Fibroblast of lung (primary cell): ENCODE measurements around the gene SLC25A41. TPM values are rescaled to one million over a fixed set of nuclear protein-coding genes. Genes with fewer than 3 reads are reported as not detected.

Experiments used
- DNase-seq, 2 donors: peaks; one replicate each; pipeline versions ENCODE4 v3.0.0 to v3.0.0-alpha.2; 2010; ENCODE audit warnings: low read depth in 2 of 2
- H2AFZ ChIP-seq: 2 replicates; pipeline ENCODE4 v1.5.1; 2012; ENCODE audit warnings: low read length, control low read depth, inconsistent platforms
- H3K27ac ChIP-seq: 2 replicates; pipeline ENCODE4 v1.5.1; 2011; ENCODE audit warnings: low read length, control low read depth; ENCODE audit not compliant: insufficient read depth
- H3K27me3 ChIP-seq: 2 replicates; pipeline ENCODE4 v1.5.1; 2011; ENCODE audit warnings: mild to moderate bottlenecking, low read length; ENCODE audit not compliant: control insufficient read depth, insufficient read depth
- H3K36me3 ChIP-seq: 2 replicates; pipeline ENCODE4 v1.5.1; 2011; ENCODE audit warnings: low read length; ENCODE audit not compliant: control insufficient read depth, insufficient read depth
- H3K4me1 ChIP-seq: 2 replicates; pipeline ENCODE4 v1.5.1; 2011; ENCODE audit warnings: low read length; ENCODE audit not compliant: control insufficient read depth, insufficient read depth; ENCODE audit errors: extremely low read depth
- H3K4me2 ChIP-seq: 2 replicates; pipeline ENCODE4 v1.5.1; 2011; ENCODE audit warnings: low read length, control low read depth; ENCODE audit not compliant: insufficient read depth; ENCODE audit errors: extremely low read depth
- H3K4me3 ChIP-seq, 4 experiments: fragments of 200-600 bp in 1 of 4; sonication (generic) in 1 of 4; replicated peaks in 1 of 4; 2 replicates each; pipeline ENCODE4 v1.5.1; 2011 to 2016; ENCODE audit warnings: low read length in 4 of 4, low read depth in 3 of 4, mild to moderate bottlenecking in 3 of 4, control low read depth in 2 of 4, inconsistent platforms in 1 of 4, mixed read lengths in 1 of 4; ENCODE audit not compliant: insufficient read depth in 1 of 4; ENCODE audit errors: control extremely low read depth in 1 of 4
- H3K79me2 ChIP-seq: 2 replicates; pipeline ENCODE4 v1.5.1; 2012; ENCODE audit warnings: mild to moderate bottlenecking, low read length, inconsistent platforms; ENCODE audit not compliant: control insufficient read depth, insufficient read depth
- H3K9ac ChIP-seq: 2 replicates; pipeline ENCODE4 v1.5.1; 2011; ENCODE audit warnings: mild to moderate bottlenecking, low read length, control low read depth; ENCODE audit not compliant: insufficient read depth
- H3K9me3 ChIP-seq: 2 replicates; pipeline ENCODE4 v1.5.1; 2012; ENCODE audit warnings: low read depth, low read length; ENCODE audit not compliant: control insufficient read depth, insufficient read depth
- H4K20me1 ChIP-seq: 2 replicates; pipeline ENCODE4 v1.5.1; 2011; ENCODE audit warnings: low read length; ENCODE audit not compliant: control insufficient read depth, insufficient read depth; ENCODE audit errors: extremely low read depth
- EZH2 ChIP-seq: IDR thresholded peaks from 2 replicates; pipeline ENCODE4 v1.5.1; 2012; ENCODE audit warnings: low read length, control low read depth, mild to moderate bottlenecking; ENCODE audit errors: missing control alignments
- polyA plus RNA-seq, 2 donors: library from polyadenylated mRNA; depleted of rRNA in 1 of 2; stranded (reverse) in 1 of 2; unstranded in 1 of 2; fragments of >200 nt; gene quantifications; 2 replicates each; pipeline ENCODE4 v1.2.1, GENCODE V29; 2011 to 2012; ENCODE audit warnings: missing spikeins in 1 of 2
- total RNA-seq: library from RNA; depleted of rRNA; stranded (reverse); fragments of >200 nt; gene quantifications from 2 replicates; pipeline ENCODE4 v1.2.1, GENCODE V29; 2014
- TF ChIP-seq, protein P1 (sequence below), 2 donors: IDR thresholded peaks in 1 of 2; conservative IDR thresholded peaks in 1 of 2; 1 replicate in 1 of 2; 2 replicates in 1 of 2; pipeline ENCODE4 v1.5.1; 2011 to 2012; ENCODE audit warnings: low read length in 2 of 2, control low read depth in 1 of 2, inconsistent platforms in 1 of 2, low read depth in 1 of 2, mild to moderate bottlenecking in 1 of 2

Gene SLC25A41
- total and polyA plus RNA-seq, 2 donors (not counting 1 experiment from before 2014, with no cell fraction given) = under 0.01 TPM; not detected in 1

DNA sequence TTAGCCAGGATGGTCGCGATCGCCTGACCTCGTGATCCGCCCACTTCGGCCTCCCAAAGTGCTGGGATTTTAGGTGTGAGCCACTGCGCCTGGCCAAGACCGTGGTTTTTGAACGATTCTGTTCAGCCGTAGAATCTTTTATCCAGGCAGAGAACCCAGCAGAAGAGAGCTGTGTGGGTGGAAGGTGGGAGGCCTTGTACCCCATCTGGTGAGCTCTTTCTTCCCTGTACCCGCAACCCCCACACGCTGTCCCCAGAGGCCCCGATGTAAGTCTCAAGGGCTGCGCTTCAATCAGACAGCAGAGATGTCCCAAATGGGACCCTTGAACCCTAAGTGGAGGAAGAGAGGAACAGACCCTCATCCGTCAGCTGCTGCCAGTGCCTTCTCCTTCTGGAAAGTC is 22.4 kb upstream of the SLC25A41 start:
- no peak overlapping the region for H3K27ac ChIP-seq
- peaks cover 2% of the 10 kb centered on the region for H3K36me3 ChIP-seq

DNA sequence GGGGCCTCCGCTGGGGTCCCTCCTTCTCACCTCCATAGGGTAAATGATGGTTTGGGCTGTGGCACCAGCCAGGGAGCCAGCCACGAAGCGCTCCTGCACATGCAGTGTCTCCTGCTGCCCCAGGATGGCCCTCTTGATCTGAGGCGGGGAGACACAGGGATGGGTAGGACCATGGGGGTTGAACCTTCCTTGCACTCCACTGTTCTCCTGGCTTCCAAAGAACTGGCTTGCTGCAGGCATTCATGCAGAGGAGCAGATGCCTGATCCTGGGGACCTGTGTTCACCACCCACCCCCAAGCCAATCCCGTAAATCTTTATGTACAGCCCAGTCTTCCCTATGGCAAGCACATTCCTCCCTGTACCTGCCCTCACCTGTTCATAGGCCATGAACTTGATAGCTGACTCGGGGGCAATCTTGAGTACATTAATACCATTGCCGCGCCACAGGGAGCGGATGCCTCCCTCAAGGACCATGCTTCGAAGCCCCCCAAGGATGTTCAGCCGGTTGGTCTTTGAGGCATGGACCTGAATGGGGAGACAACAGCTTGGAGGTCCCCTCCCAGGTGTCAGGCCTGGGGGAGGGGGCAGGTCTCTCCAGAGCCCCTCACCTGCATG is 20.5 kb upstream of the SLC25A41 start:
- no peak for DNase-seq

More for the DNA sequence above, 22.4 kb upstream of the SLC25A41 start:
- H3K4me3 ChIP-seq = no peak overlapping the region
- H3K79me2 ChIP-seq = no peaks in the 10 kb centered on the region
- no peak overlapping the region for H3K9ac ChIP-seq
- no peak for TF ChIP-seq EZH2
- TF ChIP-seq, protein P1, sequence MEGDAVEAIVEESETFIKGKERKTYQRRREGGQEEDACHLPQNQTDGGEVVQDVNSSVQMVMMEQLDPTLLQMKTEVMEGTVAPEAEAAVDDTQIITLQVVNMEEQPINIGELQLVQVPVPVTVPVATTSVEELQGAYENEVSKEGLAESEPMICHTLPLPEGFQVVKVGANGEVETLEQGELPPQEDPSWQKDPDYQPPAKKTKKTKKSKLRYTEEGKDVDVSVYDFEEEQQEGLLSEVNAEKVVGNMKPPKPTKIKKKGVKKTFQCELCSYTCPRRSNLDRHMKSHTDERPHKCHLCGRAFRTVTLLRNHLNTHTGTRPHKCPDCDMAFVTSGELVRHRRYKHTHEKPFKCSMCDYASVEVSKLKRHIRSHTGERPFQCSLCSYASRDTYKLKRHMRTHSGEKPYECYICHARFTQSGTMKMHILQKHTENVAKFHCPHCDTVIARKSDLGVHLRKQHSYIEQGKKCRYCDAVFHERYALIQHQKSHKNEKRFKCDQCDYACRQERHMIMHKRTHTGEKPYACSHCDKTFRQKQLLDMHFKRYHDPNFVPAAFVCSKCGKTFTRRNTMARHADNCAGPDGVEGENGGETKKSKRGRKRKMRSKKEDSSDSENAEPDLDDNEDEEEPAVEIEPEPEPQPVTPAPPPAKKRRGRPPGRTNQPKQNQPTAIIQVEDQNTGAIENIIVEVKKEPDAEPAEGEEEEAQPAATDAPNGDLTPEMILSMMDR (conservative IDR thresholded peaks at IDR 0.05 in 1 of 2, IDR thresholded peaks at IDR 0.05 in 1 of 2; ENCODE audit: low read depth in 1 of 2, low read length in 2 of 2) = no peak
- DNase-seq = no peak
- H3K9me3 ChIP-seq = no peaks in the 10 kb centered on the region
- no peak overlapping the region for H3K4me2 ChIP-seq
- H3K27me3 ChIP-seq = no peaks in the 10 kb centered on the region
- H3K4me1 ChIP-seq = peaks cover 2% of the 10 kb centered on the region
- H2AFZ ChIP-seq = no peak overlapping the region
- no peaks in the 10 kb centered on the region for H4K20me1 ChIP-seq

DNA sequence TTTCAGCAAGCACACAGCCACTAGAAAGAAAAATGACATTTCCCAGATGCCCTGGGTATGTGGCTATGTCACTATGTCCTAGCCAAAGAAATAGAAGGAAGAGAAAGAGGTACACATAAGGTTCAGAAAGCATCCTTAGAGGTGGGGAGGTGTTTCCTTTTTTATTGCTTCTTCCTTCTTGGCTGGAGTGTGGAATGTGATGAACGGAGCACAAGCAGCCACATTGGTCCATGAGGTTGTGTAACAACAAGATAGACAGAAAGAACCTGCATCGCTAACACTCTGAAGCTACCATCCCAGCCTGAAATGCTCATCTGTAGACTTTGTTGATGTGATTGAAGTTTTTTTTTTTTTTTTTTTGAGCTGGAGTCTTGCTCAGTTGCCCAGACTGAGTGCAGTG is 19.3 kb upstream of the SLC25A41 start:
- no peaks in the 10 kb centered on the region for H3K4me1 ChIP-seq
- no peaks in the 10 kb centered on the region for H3K9me3 ChIP-seq
- no peak overlapping the region for H3K4me2 ChIP-seq
- no peak overlapping the region for H3K27ac ChIP-seq
- no peak for TF ChIP-seq EZH2
- TF ChIP-seq, protein P1 (conservative IDR thresholded peaks at IDR 0.05 in 1 of 2, IDR thresholded peaks at IDR 0.05 in 1 of 2; ENCODE audit: low read depth in 1 of 2, low read length in 2 of 2) = no peak
- no peaks in the 10 kb centered on the region for H3K79me2 ChIP-seq
- no peak for DNase-seq
- H4K20me1 ChIP-seq = no peaks in the 10 kb centered on the region
- H3K27me3 ChIP-seq = no peaks in the 10 kb centered on the region
- H3K9ac ChIP-seq = no peak overlapping the region
- no peak overlapping the region for H2AFZ ChIP-seq
- no peak overlapping the region for H3K4me3 ChIP-seq
- H3K36me3 ChIP-seq = peaks cover 2% of the 10 kb centered on the region

More for the DNA sequence above, 20.5 kb upstream of the SLC25A41 start:
- no peaks in the 10 kb centered on the region for H3K4me1 ChIP-seq
- no peak overlapping the region for H3K4me3 ChIP-seq
- no peak overlapping the region for H2AFZ ChIP-seq
- no peaks in the 10 kb centered on the region for H3K27me3 ChIP-seq
- no peaks in the 10 kb centered on the region for H3K79me2 ChIP-seq
- no peaks in the 10 kb centered on the region for H4K20me1 ChIP-seq
- no peak for TF ChIP-seq EZH2
- TF ChIP-seq, protein P1 (conservative IDR thresholded peaks at IDR 0.05 in 1 of 2, IDR thresholded peaks at IDR 0.05 in 1 of 2; ENCODE audit: low read depth in 1 of 2, low read length in 2 of 2) = no peak
- no peak overlapping the region for H3K27ac ChIP-seq
- peaks cover 2% of the 10 kb centered on the region for H3K36me3 ChIP-seq
- no peak overlapping the region for H3K9ac ChIP-seq
- no peaks in the 10 kb centered on the region for H3K9me3 ChIP-seq
- H3K4me2 ChIP-seq = no peak overlapping the region
